Sigmoid colon (tissue), 7 donors: Measurements from ENCODE around the gene PIK3R5. TPM values are rescaled to one million over a fixed set of nuclear protein-coding genes. Genes with fewer than 3 reads are reported as not detected.

Source experiments
- DNase-seq: peaks from one replicate; pipeline ENCODE4 v3.0.0-alpha.2; 2019
- H3K27ac ChIP-seq, 4 donors: fragments of 200-600 bp; sonication (generic); one replicate each; pipeline ENCODE4 v1.5.1; 2016 to 2019; ENCODE audit warnings: mild to moderate bottlenecking in 1 of 4
- H3K27me3 ChIP-seq, 3 donors: fragments of 200-600 bp; sonication (generic); one replicate each; pipeline ENCODE4 v1.5.1; 2019; ENCODE audit warnings: mild to moderate bottlenecking in 1 of 3
- H3K36me3 ChIP-seq, 4 donors: fragments of 200-600 bp; sonication (generic); one replicate each; pipeline ENCODE4 v1.5.1; 2016 to 2019
- H3K4me1 ChIP-seq, 4 donors: fragments of 200-600 bp; sonication (generic); one replicate each; pipeline ENCODE4 v1.5.1; 2017 to 2019
- H3K4me3 ChIP-seq, 4 donors: fragments of 200-600 bp; sonication (generic); one replicate each; pipeline ENCODE4 v1.5.1; 2017 to 2019; ENCODE audit warnings: mild to moderate bottlenecking in 2 of 4, moderate library complexity in 1 of 4
- H3K9me3 ChIP-seq, 4 donors: fragments of 200-600 bp in 3 of 4; sonication (generic) in 3 of 4; one replicate each; pipeline versions ENCODE4 v1.5.1 to v1.6.1; 2013 to 2019
- EP300 ChIP-seq, 4 donors: sonication (generic); formaldehyde crosslinking; IDR thresholded peaks; one replicate each; pipeline ENCODE4 v1.6.1; 2017; ENCODE audit warnings: antibody characterized with exemption in 4 of 4
- POLR2A ChIP-seq, 2 donors: fragments of 450-650 bp; IDR thresholded peaks; one replicate each; pipeline ENCODE4 v1.6.1; 2016; ENCODE audit warnings: antibody characterized with exemption in 2 of 2, mild to moderate bottlenecking in 2 of 2, moderate library complexity in 2 of 2
- POLR2AphosphoS5 ChIP-seq, 4 donors: sonication (generic); formaldehyde crosslinking; IDR thresholded peaks; one replicate each; pipeline ENCODE4 v1.6.1; 2017; ENCODE audit warnings: antibody characterized with exemption in 4 of 4
- WGBS, 2 donors: extraction: QIAGEN DNeasy Blood & Tissue Kit; methylation state at CpG; one replicate each; pipeline ENCODE4 v1.1.7; 2013; 5-methylcytosine and 5-hydroxymethylcytosine counted together
- intact Hi-C: fragments of 100-400 bp; cut with DNase I; formaldehyde crosslinking; loops from one replicate; pipeline ENCODE4 v1.15.1; 2023
- polyA plus RNA-seq, 3 donors: library from polyadenylated mRNA; stranded (reverse); fragments of 200-250 nt; gene quantifications; one replicate each; pipeline ENCODE4 v1.2.3, GENCODE V29; 2013
- total RNA-seq, 4 donors: library from RNA; depleted of rRNA; stranded (reverse); fragments of >200 nt; gene quantifications; one replicate each; pipeline ENCODE4 v1.1.0, GENCODE V29; 2016
- TF ChIP-seq, protein P1 (sequence below), 4 experiments: fragments of 450-650 bp in 3 of 4; fragments of 200-600 bp in 1 of 4; IDR thresholded peaks; one replicate each; pipeline ENCODE4 v1.5.1; 2016 to 2019; ENCODE audit warnings: antibody characterized with exemption in 4 of 4, mild to moderate bottlenecking in 3 of 4, moderate library complexity in 2 of 4
- donor health status: healthy with polysubstance abuse.
- donor health status: Bipolar disorder and iron deficiency.
- donor health status: healthy.

PIK3R5 gene
- total and polyA plus RNA-seq, 7 donors, result 2.4 to 13.6 (median 8.2) TPM

DNA sequence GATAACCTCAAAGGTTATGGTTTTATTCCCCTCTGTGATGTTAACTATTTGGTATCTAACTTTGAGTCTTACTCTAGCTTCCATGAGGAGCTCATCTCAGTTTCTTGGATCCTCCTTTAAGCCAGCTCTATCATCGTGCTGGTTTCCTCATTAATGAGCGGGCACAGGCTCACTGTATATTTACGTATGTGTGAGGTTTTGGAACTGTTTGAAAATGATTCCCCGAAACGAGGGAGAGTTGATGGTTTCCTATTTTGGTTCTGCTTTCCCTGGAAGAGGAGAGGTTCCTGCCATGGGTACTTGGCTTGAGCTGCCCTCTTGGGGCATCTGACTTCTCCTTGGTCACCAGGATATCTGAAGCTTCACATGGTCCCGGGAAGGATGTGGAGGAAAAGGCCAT, 65.3 kb downstream of the PIK3R5 start:
- no peak for TF ChIP-seq EP300 (IDR thresholded peaks at IDR 0.05)
- no peak for TF ChIP-seq POLR2A (IDR thresholded peaks at IDR 0.05)
- no peak for TF ChIP-seq POLR2AphosphoS5 (IDR thresholded peaks at IDR 0.05)
- TF ChIP-seq, protein P1, sequence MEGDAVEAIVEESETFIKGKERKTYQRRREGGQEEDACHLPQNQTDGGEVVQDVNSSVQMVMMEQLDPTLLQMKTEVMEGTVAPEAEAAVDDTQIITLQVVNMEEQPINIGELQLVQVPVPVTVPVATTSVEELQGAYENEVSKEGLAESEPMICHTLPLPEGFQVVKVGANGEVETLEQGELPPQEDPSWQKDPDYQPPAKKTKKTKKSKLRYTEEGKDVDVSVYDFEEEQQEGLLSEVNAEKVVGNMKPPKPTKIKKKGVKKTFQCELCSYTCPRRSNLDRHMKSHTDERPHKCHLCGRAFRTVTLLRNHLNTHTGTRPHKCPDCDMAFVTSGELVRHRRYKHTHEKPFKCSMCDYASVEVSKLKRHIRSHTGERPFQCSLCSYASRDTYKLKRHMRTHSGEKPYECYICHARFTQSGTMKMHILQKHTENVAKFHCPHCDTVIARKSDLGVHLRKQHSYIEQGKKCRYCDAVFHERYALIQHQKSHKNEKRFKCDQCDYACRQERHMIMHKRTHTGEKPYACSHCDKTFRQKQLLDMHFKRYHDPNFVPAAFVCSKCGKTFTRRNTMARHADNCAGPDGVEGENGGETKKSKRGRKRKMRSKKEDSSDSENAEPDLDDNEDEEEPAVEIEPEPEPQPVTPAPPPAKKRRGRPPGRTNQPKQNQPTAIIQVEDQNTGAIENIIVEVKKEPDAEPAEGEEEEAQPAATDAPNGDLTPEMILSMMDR (IDR thresholded peaks at IDR 0.05), result no peak
- 65 to 69% methylated on average over 6 of the region's 6 CpGs for WGBS, 2 donors
- intact Hi-C loops, result loop anchor here (10.0 kb wide), 1 partner anchor 205 kb away; no protein-coding TSS in a partner anchor

GRCh38 chr17:8898636-8899035, 66.9 kb downstream of the PIK3R5 start:
- 74 to 79% methylated on average over 6 of the region's 6 CpGs for WGBS, 2 donors
- TF ChIP-seq, protein P1 (IDR thresholded peaks at IDR 0.05), result no peak
- TF ChIP-seq EP300 (IDR thresholded peaks at IDR 0.05) (no peak), POLR2AphosphoS5 (IDR thresholded peaks at IDR 0.05) (no peak), POLR2A (IDR thresholded peaks at IDR 0.05) (no peak)
- intact Hi-C loops, result no loop called here
- Histone ChIP-seq H3K4me3 (no peak overlapping the region), H3K27me3 (peaks cover 0 to 11% (median 0%) of the 10 kb centered on the region in 3 donors), H3K36me3 (no peaks in the 10 kb centered on the region), H3K9me3 (no peaks in the 10 kb centered on the region), H3K4me1 (peaks cover 0 to 4% (median 0%) of the 10 kb centered on the region in 4 donors), H3K27ac (no peak overlapping the region)
- no peak for DNase-seq

More for the DNA sequence above, 65.3 kb downstream of the PIK3R5 start:
- Histone ChIP-seq H3K27ac (no peak overlapping the region), H3K4me3 (no peak overlapping the region), H3K36me3 (no peaks in the 10 kb centered on the region), H3K9me3 (no peaks in the 10 kb centered on the region), H3K4me1 (peaks cover 0 to 2% (median 0%) of the 10 kb centered on the region in 4 donors), H3K27me3 (peaks cover 0 to 18% (median 0%) of the 10 kb centered on the region in 3 donors)
- DNase-seq, result no peak

- 65 to 80% methylated on average over 2 of the region's 2 CpGs for WGBS, 2 donors
- no peak for TF ChIP-seq POLR2AphosphoS5 (IDR thresholded peaks at IDR 0.05)
- no peak for TF ChIP-seq POLR2A (IDR thresholded peaks at IDR 0.05)
- TF ChIP-seq, protein P1 (IDR thresholded peaks at IDR 0.05), result no peak
- no peak for TF ChIP-seq EP300 (IDR thresholded peaks at IDR 0.05)
- no peaks in the 10 kb centered on the region for H3K9me3 ChIP-seq
- intact Hi-C loops, result no loop called here
- H3K27me3 ChIP-seq, result peaks cover 0 to 11% (median 0%) of the 10 kb centered on the region in 3 donors
- DNase-seq, result no peak
- no peak overlapping the region for H3K4me3 ChIP-seq
- no peaks in the 10 kb centered on the region for H3K36me3 ChIP-seq
- no peak overlapping the region for H3K27ac ChIP-seq
- peaks cover 0 to 4% (median 0%) of the 10 kb centered on the region in 4 donors for H3K4me1 ChIP-seq
These were observed 67.4 kb downstream of the PIK3R5 start for GRCh38 chr17:8898126-8898525.

DNA sequence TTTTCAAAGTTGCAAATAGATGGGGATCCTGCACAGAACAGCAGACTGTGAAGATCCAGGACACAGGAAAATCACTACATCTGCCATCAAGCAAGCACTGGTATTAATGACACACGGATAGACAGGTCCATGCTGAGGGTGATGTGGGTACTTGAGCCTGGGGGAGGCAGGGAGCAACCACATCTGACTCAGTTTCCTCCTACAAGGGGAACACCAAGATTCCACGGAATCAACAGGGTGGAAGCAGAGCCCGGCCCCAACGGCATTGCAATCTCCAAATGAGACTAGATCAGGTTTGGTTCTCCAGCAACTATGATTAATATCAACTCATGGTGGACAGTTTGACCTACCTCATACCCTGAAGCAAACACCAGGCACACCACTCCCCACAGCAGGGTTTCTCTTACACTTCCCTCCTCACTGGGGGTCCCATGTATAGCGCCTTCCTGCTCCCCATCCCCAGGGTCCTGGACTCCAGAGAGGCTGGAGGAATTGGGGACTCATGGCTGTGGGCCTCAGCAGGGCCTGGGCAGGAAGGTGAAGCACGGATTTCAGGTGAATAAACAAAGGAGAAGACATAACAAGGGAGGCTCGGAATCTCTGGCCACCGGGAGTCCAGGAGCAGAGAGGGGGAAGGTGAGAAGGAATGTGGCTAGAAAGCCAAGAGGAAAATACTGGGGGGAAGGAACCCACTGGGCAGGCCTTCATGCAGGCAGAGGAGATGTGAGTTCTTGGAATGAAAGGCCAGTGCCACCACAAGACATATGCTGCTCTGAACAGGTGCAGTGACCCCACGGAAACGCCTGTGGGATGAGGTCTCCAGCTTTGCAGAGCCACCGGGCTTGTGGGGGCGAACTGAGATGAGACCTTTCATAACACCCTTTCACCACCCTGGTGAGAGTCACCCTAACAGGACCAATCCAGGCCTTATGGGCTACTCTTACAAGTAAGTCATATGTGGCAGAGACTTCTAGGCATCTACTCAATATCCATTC, 68.6 kb downstream of the PIK3R5 start:
- no peak overlapping the region for H3K27ac ChIP-seq
- peaks cover 0 to 11% (median 0%) of the 10 kb centered on the region in 3 donors for H3K27me3 ChIP-seq
- DNase-seq, result no peak
- no peaks in the 10 kb centered on the region for H3K36me3 ChIP-seq
- no peak overlapping the region for H3K4me3 ChIP-seq
- TF ChIP-seq, protein P1 (IDR thresholded peaks at IDR 0.05), result no peak
- no peak for TF ChIP-seq POLR2A (IDR thresholded peaks at IDR 0.05)
- no peak for TF ChIP-seq POLR2AphosphoS5 (IDR thresholded peaks at IDR 0.05)
- TF ChIP-seq EP300 (IDR thresholded peaks at IDR 0.05), result no peak
- no peaks in the 10 kb centered on the region for H3K9me3 ChIP-seq
- H3K4me1 ChIP-seq, result peaks cover 0 to 4% (median 0%) of the 10 kb centered on the region in 4 donors
- 80 to 85% methylated on average over 12 of the region's 12 CpGs for WGBS, 2 donors
- intact Hi-C loops, result no loop called here
